ENCODE results near the gene OSBPL1A. TPM values are rescaled to one million over a fixed set of nuclear protein-coding genes. Genes with fewer than 3 reads are reported as not detected.

Gene OSBPL1A
- total RNA-seq, 6 experiments from 2014 or later: 4.1 to 14.6 (median 14.0) TPM

- no peak for TF ChIP-seq POLR2A (IDR thresholded peaks at IDR 0.05)
- TF ChIP-seq, protein P1, sequence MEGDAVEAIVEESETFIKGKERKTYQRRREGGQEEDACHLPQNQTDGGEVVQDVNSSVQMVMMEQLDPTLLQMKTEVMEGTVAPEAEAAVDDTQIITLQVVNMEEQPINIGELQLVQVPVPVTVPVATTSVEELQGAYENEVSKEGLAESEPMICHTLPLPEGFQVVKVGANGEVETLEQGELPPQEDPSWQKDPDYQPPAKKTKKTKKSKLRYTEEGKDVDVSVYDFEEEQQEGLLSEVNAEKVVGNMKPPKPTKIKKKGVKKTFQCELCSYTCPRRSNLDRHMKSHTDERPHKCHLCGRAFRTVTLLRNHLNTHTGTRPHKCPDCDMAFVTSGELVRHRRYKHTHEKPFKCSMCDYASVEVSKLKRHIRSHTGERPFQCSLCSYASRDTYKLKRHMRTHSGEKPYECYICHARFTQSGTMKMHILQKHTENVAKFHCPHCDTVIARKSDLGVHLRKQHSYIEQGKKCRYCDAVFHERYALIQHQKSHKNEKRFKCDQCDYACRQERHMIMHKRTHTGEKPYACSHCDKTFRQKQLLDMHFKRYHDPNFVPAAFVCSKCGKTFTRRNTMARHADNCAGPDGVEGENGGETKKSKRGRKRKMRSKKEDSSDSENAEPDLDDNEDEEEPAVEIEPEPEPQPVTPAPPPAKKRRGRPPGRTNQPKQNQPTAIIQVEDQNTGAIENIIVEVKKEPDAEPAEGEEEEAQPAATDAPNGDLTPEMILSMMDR (IDR thresholded peaks at IDR 0.05): no peak
- DNase-seq: no peak
- Histone ChIP-seq H3K4me3 (no peak overlapping the region), H3K9me3 (no peaks in the 10 kb centered on the region), H3K36me3 (no peaks in the 10 kb centered on the region), H3K27me3 (no peaks in the 10 kb centered on the region), H3K4me1 (no peaks in the 10 kb centered on the region), H3K27ac (no peak overlapping the region)
- intact Hi-C loops (cut with DNase I): no loop called here
- ATAC-seq: no peak
- WGBS (ENCODE audit: insufficient coverage, low coverage, low lambda C conversion rate, missing lambda C conversion rate): 83% methylated on average over 3 of the region's 3 CpGs
These were observed 71.4 kb downstream of the OSBPL1A start for GRCh38 chr18:24326211-24326610.

- H3K4me1 ChIP-seq: no peaks in the 10 kb centered on the region
- H3K36me3 ChIP-seq: no peaks in the 10 kb centered on the region
- no peaks in the 10 kb centered on the region for H3K9me3 ChIP-seq
- H3K27me3 ChIP-seq: no peaks in the 10 kb centered on the region
- ATAC-seq: no peak
- intact Hi-C loops (cut with DNase I): no loop called here
- H3K4me3 ChIP-seq: no peak overlapping the region
- no peak overlapping the region for H3K27ac ChIP-seq
- TF ChIP-seq, protein P1 (IDR thresholded peaks at IDR 0.05): no peak
- no peak for TF ChIP-seq POLR2A (IDR thresholded peaks at IDR 0.05)
- DNase-seq: no peak
These were observed 75.0 kb downstream of the OSBPL1A start for GRCh38 chr18:24322584-24323136.

- no peak overlapping the region for H3K4me3 ChIP-seq
- ATAC-seq (no peak), DNase-seq (no peak)
- H3K4me1 ChIP-seq: no peaks in the 10 kb centered on the region
- WGBS (ENCODE audit: insufficient coverage, low coverage, low lambda C conversion rate, missing lambda C conversion rate): 43% methylated on average over 1 of the region's 1 CpG
- intact Hi-C loops (cut with DNase I): no loop called here
- no peaks in the 10 kb centered on the region for H3K36me3 ChIP-seq
- no peaks in the 10 kb centered on the region for H3K9me3 ChIP-seq
- no peak overlapping the region for H3K27ac ChIP-seq
- TF ChIP-seq, protein P1 (IDR thresholded peaks at IDR 0.05): no peak
- TF ChIP-seq POLR2A (IDR thresholded peaks at IDR 0.05): no peak
- H3K27me3 ChIP-seq: no peaks in the 10 kb centered on the region
These were observed 76.6 kb downstream of the OSBPL1A start for GRCh38 chr18:24321071-24321470.

GRCh38 chr18:24319757-24320156, 77.9 kb downstream of the OSBPL1A start:
- TF ChIP-seq, protein P1 (IDR thresholded peaks at IDR 0.05): no peak
- no peak for TF ChIP-seq POLR2A (IDR thresholded peaks at IDR 0.05)
- DNase-seq: no peak
- H3K9me3 ChIP-seq: no peaks in the 10 kb centered on the region
- no peak overlapping the region for H3K27ac ChIP-seq
- ATAC-seq: no peak
- H3K27me3 ChIP-seq: no peaks in the 10 kb centered on the region
- H3K36me3 ChIP-seq: no peaks in the 10 kb centered on the region
- no peaks in the 10 kb centered on the region for H3K4me1 ChIP-seq
- intact Hi-C loops (cut with DNase I): no loop called here
- H3K4me3 ChIP-seq: no peak overlapping the region
- WGBS (ENCODE audit: insufficient coverage, low coverage, low lambda C conversion rate, missing lambda C conversion rate): 45% methylated on average over 4 of the region's 5 CpGs

- Histone ChIP-seq H3K27ac (no peak overlapping the region), H3K27me3 (no peaks in the 10 kb centered on the region), H3K4me3 (no peak overlapping the region), H3K36me3 (no peaks in the 10 kb centered on the region), H3K4me1 (no peaks in the 10 kb centered on the region), H3K9me3 (no peaks in the 10 kb centered on the region)
- no peak for DNase-seq
- no peak for ATAC-seq
- intact Hi-C loops (cut with DNase I): no loop called here
- no peak for TF ChIP-seq POLR2A (IDR thresholded peaks at IDR 0.05)
- TF ChIP-seq, protein P1 (IDR thresholded peaks at IDR 0.05): no peak
These were observed 80.3 kb downstream of the OSBPL1A start for GRCh38 chr18:24317370-24317769.

Measured in right lobe of liver (tissue), 6 donors.